ENCODE data around the gene OXSM. TPM values are rescaled to one million over a fixed set of nuclear protein-coding genes. Genes with fewer than 3 reads are reported as not detected.

The OXSM gene
- total RNA-seq, 1 donor from 2014 or later, result not detected

GRCh38 chr3:25826510-25826909 is 36.6 kb downstream of the OXSM start:
- H3K9me3 ChIP-seq, result no peaks in the 10 kb centered on the region
- no peaks in the 10 kb centered on the region for H3K36me3 ChIP-seq
- TF ChIP-seq CTCF (IDR thresholded peaks at IDR 0.05), result no peak
- intact Hi-C loops (cut with DNase I), result no loop called here
- no peak for DNase-seq (ENCODE audit: low spot score in 2 of 2)
- no peak overlapping the region for H3K27ac ChIP-seq
- no peaks in the 10 kb centered on the region for H3K4me1 ChIP-seq
- H3K4me3 ChIP-seq, result no peak overlapping the region
- no peaks in the 10 kb centered on the region for H3K27me3 ChIP-seq

GRCh38 chr3:25830373-25831280 is 40.7 kb downstream of the OXSM start:
- intact Hi-C loops (cut with DNase I), result no loop called here
- no peak for DNase-seq (ENCODE audit: low spot score in 2 of 2)
- Histone ChIP-seq H3K36me3 (no peaks in the 10 kb centered on the region), H3K9me3 (no peaks in the 10 kb centered on the region), H3K27ac (no peak overlapping the region), H3K4me3 (no peak overlapping the region), H3K4me1 (no peaks in the 10 kb centered on the region), H3K27me3 (no peaks in the 10 kb centered on the region)
- no peak for TF ChIP-seq CTCF (IDR thresholded peaks at IDR 0.05)

- Histone ChIP-seq H3K4me3 (no peak overlapping the region), H3K9me3 (no peaks in the 10 kb centered on the region), H3K36me3 (no peaks in the 10 kb centered on the region), H3K4me1 (no peaks in the 10 kb centered on the region), H3K27me3 (no peaks in the 10 kb centered on the region), H3K27ac (no peak overlapping the region)
- TF ChIP-seq CTCF (IDR thresholded peaks at IDR 0.05), result peak in 1 of 3 experiments; percentile 32
- DNase-seq (ENCODE audit: low spot score in 2 of 2), result no peak
- intact Hi-C loops (cut with DNase I), result no loop called here
Measured at GRCh38 chr3:25831578-25831977, 41.7 kb downstream of the OXSM start.

GRCh38 chr3:25834346-25834745 is 44.5 kb downstream of the OXSM start:
- no peak for TF ChIP-seq CTCF (IDR thresholded peaks at IDR 0.05)
- intact Hi-C loops (cut with DNase I), result no loop called here
- Histone ChIP-seq H3K9me3 (no peaks in the 10 kb centered on the region), H3K4me1 (no peaks in the 10 kb centered on the region), H3K36me3 (no peaks in the 10 kb centered on the region), H3K27me3 (no peaks in the 10 kb centered on the region), H3K4me3 (no peak overlapping the region), H3K27ac (no peak overlapping the region)
- DNase-seq (ENCODE audit: low spot score in 2 of 2), result no peak

- intact Hi-C loops (cut with DNase I), result no loop called here
- no peak for DNase-seq (ENCODE audit: low spot score in 2 of 2)
- Histone ChIP-seq H3K4me1 (no peaks in the 10 kb centered on the region), H3K4me3 (no peak overlapping the region), H3K27me3 (no peaks in the 10 kb centered on the region), H3K9me3 (no peaks in the 10 kb centered on the region), H3K36me3 (no peaks in the 10 kb centered on the region), H3K27ac (no peak overlapping the region)
- no peak for TF ChIP-seq CTCF (IDR thresholded peaks at IDR 0.05)
Measured at GRCh38 chr3:25836579-25836978, 46.7 kb downstream of the OXSM start.

All from ascending aorta (tissue), 2 donors.